HS-5 (cell line): ENCODE results near the gene TAF11L6.
"Not testable (repeated sequence)": the region's sequence is repeated elsewhere in the genome, so short reads cannot be mapped to it uniquely, and the experiment has no call there.

Experiments
- DNase-seq: peaks from one replicate; pipeline ENCODE4 v3.0.0-alpha.2; 2012; ENCODE audit warnings: low read depth

Gene TAF11L6

GRCh38 chr5:17528369-17528768 is at the start of gene TAF11L6:
Gene TAF11L6 (plus strand): TSS chr5:17528669.
- not testable (repeated sequence) for DNase-seq

GRCh38 chr5:17481378-17481777 is 47.1 kb upstream of the TAF11L6 start:
- DNase-seq: no peak

GRCh38 chr5:17482790-17483189 is 45.7 kb upstream of the TAF11L6 start:
- DNase-seq: no peak

- DNase-seq: not testable (repeated sequence)
Measured at GRCh38 chr5:17486464-17487173, 41.9 kb upstream of the TAF11L6 start.

- no peak for DNase-seq
Measured at GRCh38 chr5:17487174-17487512, 41.3 kb upstream of the TAF11L6 start.

GRCh38 chr5:17491257-17491656 is 37.2 kb upstream of the TAF11L6 start:
- not testable (repeated sequence) for DNase-seq

- no peak for DNase-seq
Measured at GRCh38 chr5:17492770-17493169, 35.7 kb upstream of the TAF11L6 start.

- DNase-seq: no peak
Measured at GRCh38 chr5:17497446-17497845, 31.0 kb upstream of the TAF11L6 start.

GRCh38 chr5:17497931-17498330 is 30.5 kb upstream of the TAF11L6 start, which contains the start of gene TAF11L2:
Gene TAF11L2 (plus strand): TSS chr5:17498231.
- DNase-seq: not testable (repeated sequence)

GRCh38 chr5:17511775-17512325 is 16.6 kb upstream of the TAF11L6 start:
- DNase-seq: no peak

- not testable (repeated sequence) for DNase-seq
Measured at GRCh38 chr5:17517526-17517925, 10.9 kb upstream of the TAF11L6 start.

GRCh38 chr5:17518067-17518466 is 10.4 kb upstream of the TAF11L6 start, which contains the start of gene TAF11L3:
Gene TAF11L3 (plus strand): TSS chr5:17518367.
- not testable (repeated sequence) for DNase-seq

- DNase-seq: not testable (repeated sequence)
Measured at GRCh38 chr5:17519508-17519907, 9.0 kb upstream of the TAF11L6 start.

GRCh38 chr5:17521501-17521900 is 7.0 kb upstream of the TAF11L6 start, which contains the start of gene TAF11L4:
Gene TAF11L4 (plus strand): TSS chr5:17521801.
- not testable (repeated sequence) for DNase-seq

- DNase-seq: not testable (repeated sequence)
Measured at GRCh38 chr5:17524935-17525334, 3.5 kb upstream of the TAF11L6 start, which contains the start of gene TAF11L5. Gene TAF11L5 (plus strand): TSS chr5:17525235.

GRCh38 chr5:17526504-17526903 is 2.0 kb upstream of the TAF11L6 start:
- not testable (repeated sequence) for DNase-seq
